Measurements from ENCODE around the gene SLC5A10.

- TF ChIP-seq CTCF (conservative IDR thresholded peaks at IDR 0.05; ENCODE audit: low read depth, low read length) (no peak), EZH2 (IDR thresholded peaks at IDR 0.05; ENCODE audit: borderline replicate concordance, low read depth, low read length, poor library complexity, severe bottlenecking) (no peak)
Observed at GRCh38 chr17:18967916-18968315, 16.0 kb downstream of the SLC5A10 start.

All from A673 (cell line).